NCI-H1417 (cell line): ENCODE measurements around the gene PIANP.

ENCODE experiments used
- DNase-seq, 3 experiments: peaks; one replicate each; lab custom pipeline; 2025; lab: John Stamatoyannopoulos, UW

The PIANP gene

DNA sequence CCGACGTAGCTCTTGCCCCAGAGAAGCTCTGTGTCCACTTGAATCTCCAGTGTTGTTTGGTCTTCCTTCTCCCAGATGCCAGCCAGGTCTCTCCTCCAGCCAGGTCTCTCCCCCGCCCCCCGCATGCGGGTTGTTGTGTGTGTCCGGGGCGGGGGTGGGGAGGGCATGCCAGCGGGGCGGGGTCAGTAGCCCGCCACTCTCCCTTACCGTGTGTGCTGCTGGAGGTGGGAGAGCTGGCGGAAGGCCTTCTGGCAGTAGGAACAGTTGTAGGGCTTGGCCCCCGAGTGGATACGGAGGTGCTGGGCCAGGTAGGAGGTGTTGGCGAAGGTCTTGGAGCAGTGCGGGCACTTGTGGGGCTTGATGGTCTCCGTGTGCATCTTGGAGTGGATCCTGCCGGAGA, 28.5 kb downstream of the PIANP start:
- no peak for DNase-seq

DNA sequence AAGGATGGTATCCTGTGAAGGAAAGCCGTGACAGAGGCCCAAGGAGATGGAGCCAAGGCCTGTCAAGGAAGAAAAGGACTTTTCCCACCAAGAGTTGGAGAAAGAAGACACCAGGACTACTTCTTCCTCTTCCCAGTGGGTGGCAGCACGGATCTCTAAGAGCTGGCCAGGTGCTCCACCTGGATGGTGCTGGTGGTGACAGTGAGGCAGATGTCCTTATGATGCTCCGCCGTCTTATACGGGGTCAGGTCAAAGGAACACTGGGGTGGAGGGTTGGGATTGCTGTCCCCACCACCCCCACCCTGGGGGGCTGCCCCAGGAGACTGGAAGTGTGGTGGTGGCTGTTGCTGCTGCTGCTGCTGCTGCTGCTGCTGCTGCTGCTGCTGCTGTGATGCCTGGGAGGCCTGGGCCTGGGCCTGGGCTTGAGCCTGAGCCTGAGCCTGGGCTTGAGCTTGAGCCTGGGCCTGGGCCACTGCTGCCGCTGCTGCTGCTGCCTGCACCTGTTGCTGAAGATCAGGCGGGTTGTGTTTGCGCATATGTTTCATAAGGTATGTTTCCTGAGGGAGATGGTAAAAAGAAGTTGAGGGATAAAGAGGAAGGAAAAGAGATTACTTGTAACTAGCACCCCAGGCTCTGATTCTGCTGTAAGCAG, 32.9 kb downstream of the PIANP start:
- peak in 2 of 3 experiments; percentile 5 to 25 for DNase-seq

DNA sequence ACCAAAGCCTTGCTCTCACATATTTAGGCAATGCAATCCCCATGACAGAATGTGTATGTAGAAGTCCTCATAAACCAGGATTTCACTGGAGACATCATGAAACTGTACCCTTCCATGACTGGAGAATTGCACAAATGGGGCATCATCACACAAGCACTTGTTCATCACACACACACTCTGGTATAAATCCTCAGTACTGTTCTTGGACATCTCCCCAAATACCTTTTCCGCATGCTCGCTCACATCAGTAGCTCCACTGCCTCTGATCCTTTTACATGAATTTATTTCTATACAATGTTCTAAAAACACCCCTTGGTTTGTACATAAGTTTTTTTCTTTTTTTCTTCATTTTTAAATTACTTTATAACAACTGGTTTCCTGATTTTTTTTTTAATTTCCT, 34.4 kb downstream of the PIANP start:
- no peak for DNase-seq

DNA sequence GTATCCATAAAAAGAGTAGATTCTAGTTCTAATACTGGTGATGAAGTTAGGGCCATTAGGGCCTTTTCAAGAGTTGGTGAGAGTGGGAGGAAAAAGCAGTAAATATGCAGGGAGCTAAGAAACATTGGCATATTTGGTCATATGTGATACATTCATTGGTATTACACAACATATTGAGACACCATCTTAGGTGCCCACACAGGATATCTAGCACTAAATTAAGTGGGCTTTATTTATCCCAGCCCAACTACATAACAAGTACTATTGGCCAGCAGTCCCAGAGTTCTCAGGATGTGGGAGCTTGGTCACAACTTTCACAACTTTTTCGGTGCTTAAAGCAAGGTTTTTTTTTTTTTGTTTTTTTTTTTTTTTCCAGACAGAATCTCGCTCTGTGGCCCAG, 35.7 kb downstream of the PIANP start:
- DNase-seq, result no peak

DNA sequence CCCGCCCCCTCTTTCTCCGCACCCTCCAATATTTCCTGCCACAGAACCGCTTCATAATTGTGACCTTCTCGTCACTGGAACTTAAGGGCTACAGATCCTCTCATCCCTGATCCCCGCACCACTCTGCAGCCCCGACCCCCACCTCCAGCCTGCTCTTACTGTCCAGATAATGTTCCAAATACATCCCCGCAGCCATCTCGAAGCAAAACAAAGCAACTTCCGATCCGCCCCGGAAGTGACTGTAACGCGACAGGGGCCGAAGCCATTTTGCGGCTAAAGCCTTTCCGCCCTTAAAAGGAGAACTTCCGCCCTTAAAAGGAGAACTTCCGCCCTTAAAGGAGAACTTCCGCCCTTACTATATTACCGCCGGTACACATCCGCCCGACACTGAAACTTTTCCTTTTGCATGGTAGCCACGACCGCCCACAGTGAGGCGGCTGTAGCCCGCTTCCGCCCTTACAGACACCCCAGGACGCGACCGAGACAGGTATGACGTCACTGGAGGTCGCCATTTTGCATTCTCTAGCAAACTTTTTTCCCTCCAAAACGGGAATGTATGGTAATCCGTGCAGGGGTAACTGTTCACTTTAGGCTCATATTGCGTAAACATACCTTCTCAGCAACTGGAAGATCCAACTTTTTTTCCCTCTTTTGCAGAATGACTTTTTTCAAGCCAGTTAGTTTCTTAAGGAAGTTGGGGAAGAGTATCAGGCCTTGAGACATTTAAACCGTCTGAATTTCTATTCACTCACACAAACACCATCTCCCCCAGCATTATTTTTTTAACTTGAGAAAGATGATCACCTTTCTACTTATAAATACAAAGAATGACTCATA, 37.5 kb downstream of the PIANP start, which contains the start of gene ING4:
Gene ING4 (minus strand): TSS at position 214 of the 837 bp plus-strand sequence. CDS start 18 bp downstream, at position 196.
- DNase-seq, result peak; percentile 99 to 100 (median 99)

DNA sequence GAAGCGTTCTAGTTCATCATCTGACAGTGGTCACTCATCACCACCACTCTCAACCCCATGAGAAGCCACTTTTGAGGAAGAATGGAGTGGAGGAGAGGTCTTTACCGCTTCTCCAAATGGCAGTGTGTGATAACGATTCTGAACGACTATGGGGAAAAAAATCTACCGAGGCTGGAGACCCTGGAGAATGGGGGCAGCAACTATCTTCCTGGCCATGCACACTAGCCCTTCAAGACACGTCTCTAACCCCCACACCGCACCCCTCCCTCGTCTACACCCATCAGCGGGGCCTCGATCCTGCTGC, 38.1 kb downstream of the PIANP start:
- no peak for DNase-seq

DNA sequence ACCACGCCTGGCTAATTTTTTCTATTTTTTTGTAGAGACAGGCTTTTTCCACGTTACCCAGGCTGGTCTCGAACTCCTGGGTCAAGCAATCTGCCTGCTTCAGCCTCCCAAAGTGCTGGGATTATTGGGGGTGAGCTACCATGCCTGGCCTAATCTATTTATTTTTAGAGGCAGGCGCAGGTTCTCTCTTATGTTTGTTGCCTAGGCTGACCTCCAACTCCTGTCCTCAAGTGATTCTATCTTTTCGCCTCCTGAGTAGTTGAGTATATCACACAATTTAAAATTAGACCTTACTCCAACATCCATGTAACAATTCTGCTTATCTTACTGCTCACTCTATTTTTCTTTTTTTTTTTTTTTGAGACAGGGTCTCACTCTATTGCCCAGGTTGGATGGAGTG, 46.6 kb downstream of the PIANP start:
- DNase-seq, result no peak

DNA sequence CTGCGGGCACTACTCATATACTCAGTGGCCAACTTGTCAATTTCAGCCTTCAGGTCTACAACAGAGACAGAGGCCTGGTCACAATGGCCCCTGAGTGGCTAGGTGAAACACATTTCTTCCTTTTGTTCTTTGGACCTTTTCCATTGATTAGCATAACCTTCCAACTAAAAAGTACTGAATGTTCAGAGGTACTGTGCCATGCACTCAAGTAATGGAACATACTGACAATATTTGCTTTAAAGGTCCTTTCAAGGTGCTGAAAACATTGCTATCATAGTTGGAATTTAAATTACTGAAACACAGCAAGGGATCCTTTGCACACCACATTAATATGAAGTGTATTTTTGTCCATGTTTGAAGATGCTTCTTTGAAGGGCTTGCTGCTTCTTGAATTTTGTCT, 47.3 kb downstream of the PIANP start:
- no peak for DNase-seq

DNA sequence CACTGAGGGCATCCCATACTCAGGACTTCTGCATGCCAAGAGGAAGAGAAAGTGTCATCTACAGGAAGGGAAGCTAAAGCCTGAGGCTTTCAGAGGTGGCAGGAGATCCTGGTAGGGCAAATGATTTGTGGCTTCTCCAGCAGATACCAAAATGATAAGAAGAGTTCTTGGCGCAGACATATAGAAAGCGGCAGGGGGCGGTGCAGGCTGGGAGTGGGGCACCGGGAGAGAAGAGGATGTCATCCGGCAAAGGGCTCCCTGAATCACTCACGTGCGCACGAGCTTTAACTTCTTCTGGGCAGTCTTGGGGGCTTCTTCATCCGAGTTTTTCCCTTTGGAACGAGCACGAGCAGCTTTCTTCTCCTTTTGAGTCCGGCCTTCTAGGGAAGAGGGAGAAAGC, 48.2 kb downstream of the PIANP start:
- no peak for DNase-seq

DNA sequence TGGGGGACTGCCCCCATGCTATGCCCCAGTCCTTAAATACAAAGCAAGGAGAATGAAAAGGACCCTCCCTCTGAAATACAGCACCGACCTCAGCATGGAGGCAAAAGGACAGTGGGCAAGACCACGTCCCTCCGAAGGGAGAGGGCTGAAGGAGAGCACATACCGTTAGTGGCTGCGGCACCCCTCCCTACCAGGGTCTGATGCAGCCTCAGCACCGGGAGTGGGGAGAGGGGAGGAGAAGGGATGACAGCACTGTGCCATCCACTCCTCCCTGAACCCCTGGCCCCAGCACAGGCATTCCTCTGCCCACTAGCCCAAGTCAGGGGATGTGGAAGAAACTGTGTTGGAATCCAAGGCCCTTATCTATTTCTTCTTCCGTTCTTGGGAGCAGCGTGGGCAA, 49.8 kb downstream of the PIANP start:
- DNase-seq, result no peak

DNA sequence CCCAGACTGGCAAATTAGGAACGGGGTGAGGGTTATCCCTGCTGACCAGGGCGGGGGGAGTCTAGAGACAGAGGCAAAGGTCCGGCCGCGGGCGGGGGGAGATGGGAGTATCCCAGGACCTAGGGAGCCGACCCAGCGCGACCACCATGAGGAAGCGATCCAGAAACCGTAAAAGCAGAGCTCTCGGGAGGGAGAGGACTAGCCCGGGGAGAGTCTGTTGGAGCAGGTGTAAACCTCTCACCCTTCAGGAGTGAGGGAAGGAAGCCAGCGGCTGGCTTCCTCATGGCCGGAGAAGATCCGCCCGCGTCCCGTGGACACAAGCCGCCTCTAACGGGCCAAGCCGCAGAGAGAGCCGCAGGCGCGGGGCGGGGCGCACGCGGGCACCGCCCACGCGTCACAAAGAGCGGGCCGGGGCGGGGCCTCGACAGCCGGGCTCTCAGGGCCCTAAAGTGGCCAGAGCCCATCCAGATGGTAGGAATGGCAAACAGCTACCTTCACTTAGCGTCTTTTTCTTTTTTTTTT, 53.5 kb downstream of the PIANP start, which contains the start of gene ACRBP:
Gene ACRBP (minus strand): TSS at position 350 of the 522 bp plus-strand sequence. CDS start 66 bp downstream, at position 284.
- DNase-seq, result peak in 1 of 3 experiments; percentile 53

DNA sequence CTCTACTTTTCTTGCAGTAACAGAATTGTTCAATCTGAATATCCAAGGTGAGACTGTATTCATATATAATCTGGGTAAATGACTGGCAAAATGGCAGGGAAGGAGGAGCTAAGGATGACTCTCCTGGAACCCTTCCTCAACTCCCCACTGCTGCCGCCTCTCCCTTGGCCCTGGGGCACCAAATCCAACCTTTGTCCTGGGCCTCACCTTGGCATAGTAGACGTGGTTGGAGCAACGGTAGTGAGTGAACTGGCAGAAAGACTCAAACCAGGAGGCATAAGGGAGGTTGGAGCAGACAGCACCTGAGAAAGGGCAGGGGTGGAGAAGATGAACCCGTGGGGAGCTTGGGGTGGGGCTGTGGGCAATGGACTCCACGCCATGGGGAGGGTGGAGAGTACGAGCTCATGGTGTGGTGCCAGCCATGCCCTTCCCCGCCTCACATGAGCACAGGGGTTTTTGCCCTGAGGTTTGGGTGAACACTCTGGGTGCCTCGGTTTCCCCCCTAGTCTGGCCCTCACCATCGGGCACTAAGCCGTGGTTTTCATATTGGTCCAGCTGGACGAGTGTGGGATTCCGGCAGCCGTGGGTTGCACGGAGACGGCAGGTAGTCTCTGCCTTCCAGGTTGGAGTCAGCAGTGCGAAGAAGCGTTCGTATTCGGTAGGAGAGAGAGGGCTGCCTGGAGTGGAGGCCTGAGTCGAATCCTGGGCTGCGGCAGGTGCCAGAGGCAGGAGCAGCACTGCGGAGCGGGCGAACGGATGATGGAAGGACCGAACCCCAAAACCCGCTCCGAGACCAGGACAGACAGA, 54.1 kb downstream of the PIANP start:
- no peak for DNase-seq

DNA sequence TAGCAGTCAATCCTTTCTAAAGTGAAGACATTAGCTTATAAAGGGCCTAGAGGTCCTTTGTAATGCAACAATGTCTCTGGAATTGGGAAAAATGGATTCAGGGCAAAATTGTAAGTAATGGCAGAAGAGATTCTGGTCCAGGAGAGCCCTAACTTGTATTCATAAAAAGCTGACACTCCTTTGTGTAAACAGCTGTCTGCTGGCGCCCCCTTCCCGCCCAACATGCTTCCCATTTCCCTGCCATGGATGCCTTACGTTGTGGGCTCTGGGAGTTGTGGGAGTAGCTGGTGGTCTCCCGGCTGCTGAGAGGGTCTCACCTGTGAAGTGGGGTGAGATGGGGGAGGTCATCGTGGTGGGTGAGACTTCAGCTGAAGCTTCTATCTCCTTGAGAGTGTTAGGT, 55.7 kb downstream of the PIANP start:
- peak; percentile 14 to 42 (median 28) for DNase-seq

DNA sequence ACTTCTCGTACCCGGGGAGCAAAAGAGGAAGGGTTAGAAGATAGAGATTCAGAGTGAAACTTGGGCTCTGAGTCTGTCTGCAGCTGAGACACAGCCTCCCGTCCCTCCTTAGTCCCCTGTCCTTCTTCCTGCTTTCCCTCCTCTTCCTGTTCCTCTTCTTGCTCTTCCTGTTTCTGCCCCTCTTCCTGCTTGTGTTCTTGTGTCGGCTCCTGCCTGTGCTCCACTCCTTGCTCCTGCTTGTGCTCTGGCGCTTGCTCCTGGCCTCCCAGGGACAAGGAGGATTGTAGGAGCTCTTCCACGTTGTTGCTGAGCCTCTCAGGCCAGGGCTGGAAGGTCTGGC, 56.4 kb downstream of the PIANP start:
- no peak for DNase-seq
